ENCODE measurements around the gene COX5A.
A peak's percentile ranks its signal among the peaks of the same experiment; 100 is the strongest.

COX5A gene

DNA sequence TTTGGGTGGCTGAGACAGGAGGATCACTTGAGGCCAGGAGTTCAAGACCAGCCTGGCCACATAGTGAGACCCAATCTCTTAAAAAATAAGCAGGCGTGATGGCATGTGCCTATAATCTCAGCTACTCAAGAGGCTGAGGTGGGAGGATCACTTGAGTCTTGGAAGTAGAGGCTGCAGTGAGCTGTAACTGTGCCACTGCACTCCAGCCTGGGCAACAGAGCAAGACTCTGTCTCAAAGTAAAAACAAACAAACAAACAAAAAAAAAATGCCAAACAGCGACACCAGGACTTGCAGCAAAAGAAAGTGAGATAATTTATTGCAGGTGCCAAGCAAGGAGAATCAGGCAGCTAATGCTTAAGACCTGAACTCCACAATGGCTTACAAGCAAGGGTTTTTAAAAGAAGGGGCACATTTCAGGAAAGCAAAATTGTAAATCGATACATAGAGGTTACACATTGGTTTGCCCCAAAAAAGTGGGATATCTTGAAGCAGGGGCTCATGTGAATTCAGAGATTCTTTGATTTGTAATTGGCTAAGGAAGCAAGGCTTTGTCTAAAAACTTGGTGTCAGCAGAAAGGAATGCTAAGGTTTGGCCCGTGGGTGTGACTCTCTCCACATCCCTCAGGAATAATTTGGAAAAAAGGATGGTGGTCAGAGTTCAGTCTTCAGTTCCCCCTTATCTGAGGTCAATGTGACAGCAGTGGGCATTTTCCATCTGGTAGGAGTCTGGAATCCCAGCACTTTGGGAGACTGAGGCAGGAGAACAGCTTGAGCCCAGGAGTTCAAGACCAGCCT lies 53.2 kb downstream of the COX5A start:
- intact Hi-C loops (cut with DNase I) = no loop called here
- peak in 1 of 10 donors; percentile 20 for DNase-seq

DNA sequence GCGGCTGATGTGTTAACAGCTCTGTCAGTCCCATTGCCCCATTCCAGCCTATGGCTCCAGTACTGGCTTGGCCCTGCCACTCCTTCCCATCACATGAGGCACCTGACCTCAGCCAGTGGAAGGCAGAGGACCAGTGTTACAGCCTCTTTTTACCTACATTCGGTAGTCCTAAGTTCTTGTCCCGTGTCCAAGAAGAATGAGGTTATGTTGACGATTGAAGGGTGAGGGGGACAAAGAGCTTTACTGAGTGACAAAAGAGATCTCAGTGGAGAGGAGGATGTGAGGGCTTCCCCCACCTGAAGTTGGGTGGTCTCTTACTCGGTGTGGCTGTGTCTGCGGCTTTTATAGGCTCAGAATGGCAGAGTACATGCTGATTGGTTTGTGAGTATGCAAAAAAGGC lies 55.3 kb downstream of the COX5A start:
- intact Hi-C loops (cut with DNase I) = no loop called here

DNA sequence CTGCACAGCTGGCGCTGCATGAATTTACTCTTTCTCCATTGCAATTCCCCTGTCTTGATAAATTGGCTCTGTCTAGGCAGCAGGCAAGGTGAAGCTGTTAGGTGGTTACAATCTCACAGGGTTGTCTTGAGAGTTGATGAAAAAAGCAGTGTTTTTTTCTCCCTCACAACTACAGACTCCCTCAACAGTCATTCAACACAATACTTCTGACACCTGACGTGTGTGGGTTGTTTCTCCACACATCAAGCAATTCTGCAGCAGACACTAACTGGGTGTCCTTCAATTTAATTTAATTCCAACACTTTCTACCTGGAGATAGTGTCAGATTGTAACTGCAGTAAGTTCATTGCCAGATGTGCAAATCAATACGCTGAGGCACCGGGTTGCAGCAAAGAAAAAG lies 59.6 kb downstream of the COX5A start:
- intact Hi-C loops (cut with DNase I) = no loop called here
- DNase-seq = peak in 1 of 10 donors; percentile 1

More for the DNA sequence above, 55.3 kb downstream of the COX5A start:
- peak in 1 of 10 donors; percentile 17 for DNase-seq

DNA sequence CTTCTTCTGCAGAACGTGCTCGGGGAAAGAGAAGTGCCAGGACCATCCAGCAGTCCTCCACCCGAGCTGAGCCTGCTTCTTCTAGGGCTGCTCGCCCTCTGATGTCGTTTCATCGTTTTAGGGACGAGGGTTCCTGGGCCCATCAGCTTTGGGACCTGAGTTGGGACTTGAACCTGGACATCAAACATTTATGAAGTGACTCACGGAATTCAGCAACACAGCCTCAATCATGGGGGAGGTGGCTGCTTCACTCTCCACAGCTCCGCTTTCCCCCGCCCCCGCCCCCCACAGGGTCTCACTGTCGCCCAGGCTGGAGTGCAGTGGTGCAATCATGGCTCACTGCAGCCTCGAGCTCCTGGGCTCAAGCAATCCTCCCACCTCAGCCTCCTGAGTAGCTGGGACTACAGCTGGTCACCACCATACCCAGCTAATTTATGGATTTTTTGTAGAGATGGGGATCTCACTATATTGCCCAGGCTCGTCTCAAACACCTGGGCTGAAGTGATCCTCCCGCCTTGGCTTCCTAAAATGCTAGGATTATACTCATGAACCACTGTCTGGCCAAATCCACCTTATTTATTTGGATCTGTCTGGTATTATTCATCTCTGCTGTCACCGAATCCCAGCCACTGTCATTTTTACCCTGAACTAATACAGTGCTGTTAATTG lies 64.0 kb downstream of the COX5A start:
- peak in 3 of 10 donors; percentile 3 to 82 (median 25) for DNase-seq
- intact Hi-C loops (cut with DNase I) = loop anchor here (2.0 to 5.0 kb wide), 2 partner anchors 31 to 33 kb away; partner anchors contain the start of genes FAM219B and ULK3

DNA sequence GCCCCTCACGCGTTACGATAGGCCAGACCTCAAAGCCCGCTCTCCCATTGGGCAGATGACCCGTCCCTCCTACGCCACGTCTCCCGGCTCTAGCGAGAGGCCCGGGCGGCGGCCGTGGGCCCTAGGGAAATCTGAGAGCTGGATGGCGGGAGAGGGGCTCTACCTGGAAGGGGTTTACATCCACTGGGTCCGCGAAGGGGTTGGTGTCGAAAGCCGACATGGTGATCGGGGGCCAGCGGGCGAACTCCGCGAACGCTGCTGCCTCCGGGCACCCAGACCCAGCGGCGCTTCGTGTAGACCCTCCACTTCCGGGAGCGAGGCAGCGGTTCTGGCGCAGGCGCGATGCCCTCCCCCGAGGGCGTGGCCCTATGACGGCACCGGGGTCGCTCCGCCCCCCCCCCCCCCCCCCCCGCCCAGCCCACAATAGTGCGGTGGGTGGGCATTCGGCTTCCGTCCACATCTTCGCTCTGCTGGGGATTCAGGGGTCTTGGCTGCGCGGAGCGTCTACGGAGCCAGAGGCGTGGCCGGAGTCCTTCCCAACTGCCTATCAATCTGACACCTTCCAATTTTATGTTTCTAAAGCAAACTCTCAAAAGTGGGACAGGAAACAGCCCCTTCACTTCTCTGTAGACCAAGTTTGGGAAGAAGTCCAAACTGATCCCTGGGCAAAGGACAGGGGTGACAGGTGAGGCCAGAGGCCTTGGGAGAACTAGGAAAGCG lies 64.7 kb downstream of the COX5A start, which contains the start of gene SCAMP2:
Gene SCAMP2, minus strand, starts transcription at position 330 of the 720 bp plus-strand sequence. Its CDS starts 110 bp downstream, at position 220.
- peak; percentile 92 to 99 (median 95) for DNase-seq
- intact Hi-C loops (cut with DNase I) = loop anchor here (2.0 to 5.0 kb wide), 2 partner anchors 30 to 34 kb away; partner anchors contain the start of genes FAM219B and ULK3

DNA sequence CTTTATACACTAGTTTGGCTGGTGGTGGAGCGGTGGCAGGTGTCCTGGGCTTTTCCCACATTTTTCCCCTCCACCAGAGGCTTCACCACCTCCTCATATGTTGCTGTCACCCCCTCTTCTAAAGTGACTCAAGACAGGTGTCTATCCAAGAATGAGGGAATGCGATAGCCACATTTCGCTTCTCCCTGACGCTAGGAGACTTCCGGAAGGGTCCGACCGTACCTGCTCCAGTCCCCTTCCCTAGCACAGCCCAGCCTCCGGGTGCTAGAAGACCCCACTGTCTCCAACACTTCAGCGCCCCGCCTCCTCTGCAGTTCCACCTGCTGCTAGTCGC lies 65.2 kb downstream of the COX5A start:
- intact Hi-C loops (cut with DNase I) = loop anchor here (2.0 to 5.0 kb wide), 2 partner anchors 30 to 35 kb away; partner anchors contain the start of genes FAM219B and ULK3
- DNase-seq = no peak

DNA sequence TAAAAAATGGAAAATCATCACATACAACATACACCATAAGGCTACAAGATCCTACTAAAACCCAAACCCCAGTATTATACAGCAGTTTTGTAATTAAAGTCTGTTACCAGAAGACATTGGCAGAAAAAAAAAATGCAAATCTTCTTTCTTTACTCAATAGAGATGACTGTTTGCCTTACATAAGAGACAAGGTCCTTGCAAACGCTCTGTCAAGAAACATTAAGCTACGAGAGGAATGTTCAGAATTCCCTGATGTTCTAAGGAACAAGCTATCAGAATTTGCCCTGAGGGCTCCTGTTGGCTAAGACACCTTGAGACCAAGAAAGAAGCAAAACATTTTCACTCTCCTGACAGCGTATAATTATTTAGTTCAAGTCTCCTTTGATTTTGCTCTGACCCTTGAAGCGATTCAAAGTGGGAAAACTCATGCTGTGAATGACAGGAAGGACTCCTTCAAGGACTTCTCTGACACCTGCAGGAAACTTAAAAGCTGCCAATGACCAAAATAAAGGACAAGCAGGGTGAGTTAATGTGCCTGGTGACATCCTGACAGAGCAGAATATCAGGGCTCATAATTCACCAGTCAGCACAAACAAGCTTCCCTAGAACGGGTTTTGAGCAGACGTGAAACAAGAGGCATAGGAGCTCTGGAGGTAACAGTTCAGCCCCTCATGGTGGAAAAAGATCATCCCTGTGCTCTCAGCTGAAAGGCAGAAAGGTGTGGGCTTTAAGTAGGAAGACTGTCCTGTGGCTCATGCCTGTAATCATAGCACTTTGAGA lies 67.2 kb downstream of the COX5A start:
- no peak for DNase-seq
- intact Hi-C loops (cut with DNase I) = loop anchor here (5.0 kb wide), 1 partner anchor 37 kb away; the partner anchor contains the start of gene FAM219B

Measured in posterior cingulate gyrus (tissue), 11 donors.